Mucosa of stomach (tissue), 1 donor: ENCODE results near the gene AP3S1.
A peak's percentile ranks its signal among the peaks of the same experiment; 100 is the strongest.
"Not testable (repeated sequence)": the region's sequence is repeated elsewhere in the genome, so short reads cannot be mapped to it uniquely, and the experiment has no call there.

Experiments
- H3K27me3 ChIP-seq: one replicate; pipeline ENCODE4 v1.7.0; 2013; ENCODE audit warnings: mild to moderate bottlenecking, low read length; ENCODE audit not compliant: control insufficient read depth, insufficient read depth
- H3K36me3 ChIP-seq: one replicate; pipeline ENCODE4 v1.7.0; 2013; ENCODE audit warnings: low read length; ENCODE audit not compliant: control insufficient read depth, insufficient read depth
- H3K4me1 ChIP-seq: one replicate; pipeline ENCODE4 v1.7.0; 2013; ENCODE audit warnings: mild to moderate bottlenecking, low read length; ENCODE audit not compliant: control insufficient read depth, insufficient read depth
- H3K4me3 ChIP-seq: one replicate; pipeline ENCODE4 v1.7.0; 2013; ENCODE audit warnings: low read length
- H3K9ac ChIP-seq: one replicate; pipeline ENCODE4 v1.7.0; 2013; ENCODE audit warnings: mild to moderate bottlenecking, low read length, moderate library complexity
- H3K9me3 ChIP-seq: one replicate; pipeline ENCODE4 v1.7.0; 2013; ENCODE audit warnings: mild to moderate bottlenecking, low read length, moderate library complexity; ENCODE audit not compliant: control insufficient read depth
- donor health status: Pancreatic carcinoma.

The AP3S1 gene

GRCh38 chr5:115811406-115811805 lies 30.3 kb upstream of the AP3S1 start:
- Histone ChIP-seq H3K9ac (no peak overlapping the region), H3K36me3 (no peaks in the 10 kb centered on the region), H3K27me3 (peaks cover 31% of the 10 kb centered on the region), H3K4me3 (no peak overlapping the region), H3K4me1 (peaks cover 9% of the 10 kb centered on the region), H3K9me3 (no peaks in the 10 kb centered on the region)

- H3K9ac ChIP-seq: no peak overlapping the region
- no peak overlapping the region for H3K4me3 ChIP-seq
- H3K36me3 ChIP-seq: no peaks in the 10 kb centered on the region
- peaks cover 39% of the 10 kb centered on the region for H3K27me3 ChIP-seq
- H3K9me3 ChIP-seq: no peaks in the 10 kb centered on the region
- peaks cover 11% of the 10 kb centered on the region for H3K4me1 ChIP-seq
Observed at GRCh38 chr5:115812372-115812771, 29.4 kb upstream of the AP3S1 start.

- H3K4me1 ChIP-seq: peaks cover 11% of the 10 kb centered on the region
- no peaks in the 10 kb centered on the region for H3K9me3 ChIP-seq
- H3K4me3 ChIP-seq: no peak overlapping the region
- no peak overlapping the region for H3K9ac ChIP-seq
- peaks cover 43% of the 10 kb centered on the region for H3K27me3 ChIP-seq
- no peaks in the 10 kb centered on the region for H3K36me3 ChIP-seq
Observed at GRCh38 chr5:115813719-115814118, 28.0 kb upstream of the AP3S1 start.

GRCh38 chr5:115815006-115815692 lies 26.6 kb upstream of the AP3S1 start:
- Histone ChIP-seq H3K9me3 (no peaks in the 10 kb centered on the region), H3K4me3 (no peak overlapping the region), H3K36me3 (no peaks in the 10 kb centered on the region), H3K9ac (no peak overlapping the region), H3K27me3 (peaks cover 47% of the 10 kb centered on the region), H3K4me1 (peaks cover 11% of the 10 kb centered on the region)

- Histone ChIP-seq H3K4me3 (peak overlapping the region; percentile 34), H3K27me3 (peaks cover 48% of the 10 kb centered on the region), H3K9ac (no peak overlapping the region), H3K4me1 (peaks cover 11% of the 10 kb centered on the region), H3K9me3 (no peaks in the 10 kb centered on the region), H3K36me3 (no peaks in the 10 kb centered on the region)
Observed at GRCh38 chr5:115815693-115816225, 26.0 kb upstream of the AP3S1 start.

- Histone ChIP-seq H3K36me3 (no peaks in the 10 kb centered on the region), H3K4me1 (peaks cover 11% of the 10 kb centered on the region), H3K9ac (peak within 1 kb of the TSS; percentile 45), H3K4me3 (peak within 1 kb of the TSS; percentile 34), H3K9me3 (no peaks in the 10 kb centered on the region), H3K27me3 (peaks cover 48% of the 10 kb centered on the region)
Observed at GRCh38 chr5:115816226-115817081, 25.3 kb upstream of the AP3S1 start, which contains the start of gene CDO1. CDO1 (minus strand) TSS chr5:115816659; CDS start chr5:115816397, 262 bp downstream.

GRCh38 chr5:115817386-115817785 lies 24.3 kb upstream of the AP3S1 start:
- Histone ChIP-seq H3K9ac (no peak overlapping the region), H3K9me3 (no peaks in the 10 kb centered on the region), H3K36me3 (no peaks in the 10 kb centered on the region), H3K4me3 (no peak overlapping the region), H3K4me1 (peaks cover 11% of the 10 kb centered on the region), H3K27me3 (peaks cover 48% of the 10 kb centered on the region)

GRCh38 chr5:115818821-115819220 lies 22.9 kb upstream of the AP3S1 start:
- peaks cover 11% of the 10 kb centered on the region for H3K4me1 ChIP-seq
- no peak overlapping the region for H3K9ac ChIP-seq
- H3K4me3 ChIP-seq: no peak overlapping the region
- no peaks in the 10 kb centered on the region for H3K9me3 ChIP-seq
- H3K36me3 ChIP-seq: no peaks in the 10 kb centered on the region
- H3K27me3 ChIP-seq: peaks cover 41% of the 10 kb centered on the region

- Histone ChIP-seq H3K27me3 (peaks cover 22% of the 10 kb centered on the region), H3K4me3 (no peak overlapping the region), H3K9me3 (no peaks in the 10 kb centered on the region), H3K4me1 (peaks cover 7% of the 10 kb centered on the region), H3K36me3 (no peaks in the 10 kb centered on the region), H3K9ac (no peak overlapping the region)
Observed at GRCh38 chr5:115820846-115821245, 20.9 kb upstream of the AP3S1 start.

GRCh38 chr5:115824983-115825382 lies 16.8 kb upstream of the AP3S1 start:
- H3K27me3 ChIP-seq, H3K4me3 ChIP-seq, H3K9me3 ChIP-seq, H3K36me3 ChIP-seq, H3K4me1 ChIP-seq, H3K9ac ChIP-seq: not testable (repeated sequence)

- no peak overlapping the region for H3K4me3 ChIP-seq
- no peak overlapping the region for H3K9ac ChIP-seq
- no peaks in the 10 kb centered on the region for H3K36me3 ChIP-seq
- H3K9me3 ChIP-seq: no peaks in the 10 kb centered on the region
- no peaks in the 10 kb centered on the region for H3K27me3 ChIP-seq
- H3K4me1 ChIP-seq: no peaks in the 10 kb centered on the region
Observed at GRCh38 chr5:115825948-115826347, 15.8 kb upstream of the AP3S1 start.

- no peaks in the 10 kb centered on the region for H3K27me3 ChIP-seq
- H3K36me3 ChIP-seq: no peaks in the 10 kb centered on the region
- H3K9ac ChIP-seq: no peak overlapping the region
- H3K4me3 ChIP-seq: no peak overlapping the region
- H3K4me1 ChIP-seq: no peaks in the 10 kb centered on the region
- no peaks in the 10 kb centered on the region for H3K9me3 ChIP-seq
Observed at GRCh38 chr5:115829913-115830312, 11.8 kb upstream of the AP3S1 start.
